Activated B cell treated with CpG ODN at 0.5 μM for 24 hours (primary cell): ENCODE measurements around the gene FAM13C. TPM values are rescaled to one million over a fixed set of nuclear protein-coding genes. Genes with fewer than 3 reads are reported as not detected.
"Not testable (repeated sequence)": the region's sequence is repeated elsewhere in the genome, so short reads cannot be mapped to it uniquely, and the experiment has no call there.

Experiments used
- ATAC-seq: fragments of 200-7000 bp; cut with Tn5 transposase; one replicate; pipeline ENCODE4 v1.10.0; 2021; ENCODE audit warnings: low read depth, mild to moderate bottlenecking, moderate library complexity
- CTCF ChIA-PET: fragments of 350-600 bp; sonication (Branson Sonifier 250); formaldehyde crosslinking; loops from one replicate; lab custom pipeline; 2021; ENCODE audit warnings: antibody characterized with exemption; lab: Charles Lee
- POLR2A ChIA-PET: fragments of 350-600 bp; sonication (Branson Sonifier 250); formaldehyde crosslinking; loops from one replicate; lab custom pipeline; 2021; ENCODE audit warnings: antibody characterized with exemption; lab: Charles Lee
- DNase-seq: peaks from one replicate; pipeline ENCODE4 v3.0.0; 2022
- H3K27ac Mint-ChIP-seq: one replicate; pipeline ENCODE4 v1.8.0; 2020; ENCODE audit warnings: mixed read lengths
- H3K27me3 Mint-ChIP-seq: one replicate; pipeline ENCODE4 v1.8.0; 2021; ENCODE audit warnings: mixed read lengths
- H3K36me3 Mint-ChIP-seq: one replicate; pipeline ENCODE4 v1.8.0; 2021; ENCODE audit warnings: low read depth, mixed read lengths
- H3K4me1 Mint-ChIP-seq: one replicate; pipeline ENCODE4 v1.8.0; 2021; ENCODE audit warnings: mixed read lengths
- H3K4me3 Mint-ChIP-seq: one replicate; pipeline ENCODE4 v1.8.0; 2020; ENCODE audit warnings: mild to moderate bottlenecking, mixed read lengths
- H3K9me3 Mint-ChIP-seq: one replicate; pipeline ENCODE4 v1.8.0; 2020; ENCODE audit warnings: mixed read lengths
- CTCF ChIP-seq: fragments of 200-600 bp; IDR thresholded peaks from one replicate; pipeline ENCODE4 v1.8.0; 2022; ENCODE audit warnings: antibody characterized with exemption, mild to moderate bottlenecking
- intact Hi-C: fragments of 100-400 bp; cut with micrococcal nuclease; formaldehyde crosslinking; loops from one replicate; pipeline ENCODE4 v1.15.1; 2024
- total RNA-seq: library from RNA; stranded (reverse); gene quantifications from 2 replicates; pipeline ENCODE4 v1.2.3, GENCODE V29; 2022

The FAM13C gene
- total RNA-seq, 1 donor from 2014 or later: not detected

DNA sequence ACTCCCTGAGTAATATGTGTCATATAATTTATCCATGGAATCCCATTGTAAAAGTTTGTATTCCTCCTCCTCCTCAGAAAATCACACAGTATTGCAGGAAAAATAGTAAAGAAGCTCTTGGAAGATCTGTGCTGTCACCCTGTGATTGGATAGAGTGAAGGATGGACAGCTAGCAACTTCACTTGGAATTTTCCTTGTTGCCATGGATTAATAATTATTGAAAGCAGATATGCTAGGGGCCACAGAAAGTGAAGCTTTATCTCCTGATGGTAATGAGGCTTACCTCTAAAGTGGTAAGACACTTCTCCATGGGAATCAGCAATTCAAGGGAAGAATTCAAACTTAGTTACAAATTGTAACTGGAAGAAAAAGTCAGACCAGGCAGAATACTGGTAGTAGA lies 137.1 kb downstream of the FAM13C start:
- ChIA-PET CTCF (no interaction called here), POLR2A (no interaction called here)
- intact Hi-C loops: no loop called here
- no peaks in the 10 kb centered on the region for H3K4me1 Mint-ChIP-seq
- ATAC-seq (no peak), DNase-seq (no peak)
- no peaks in the 10 kb centered on the region for H3K9me3 Mint-ChIP-seq
- no peak overlapping the region for H3K27ac Mint-ChIP-seq
- peaks cover 5% of the 10 kb centered on the region for H3K27me3 Mint-ChIP-seq
- H3K36me3 Mint-ChIP-seq: no peaks in the 10 kb centered on the region
- no peak for TF ChIP-seq CTCF
- no peak overlapping the region for H3K4me3 Mint-ChIP-seq

- CTCF ChIA-PET, DNase-seq, H3K27ac Mint-ChIP-seq, H3K27me3 Mint-ChIP-seq, ATAC-seq, H3K4me3 Mint-ChIP-seq, H3K9me3 Mint-ChIP-seq, H3K36me3 Mint-ChIP-seq, POLR2A ChIA-PET, H3K4me1 Mint-ChIP-seq: not testable (repeated sequence)
- intact Hi-C loops: loop anchor here (1.0 kb wide), 1 partner anchor 8 kb away; no protein-coding TSS in a partner anchor
Observed at GRCh38 chr10:59223597-59223996, 138.8 kb downstream of the FAM13C start.

DNA sequence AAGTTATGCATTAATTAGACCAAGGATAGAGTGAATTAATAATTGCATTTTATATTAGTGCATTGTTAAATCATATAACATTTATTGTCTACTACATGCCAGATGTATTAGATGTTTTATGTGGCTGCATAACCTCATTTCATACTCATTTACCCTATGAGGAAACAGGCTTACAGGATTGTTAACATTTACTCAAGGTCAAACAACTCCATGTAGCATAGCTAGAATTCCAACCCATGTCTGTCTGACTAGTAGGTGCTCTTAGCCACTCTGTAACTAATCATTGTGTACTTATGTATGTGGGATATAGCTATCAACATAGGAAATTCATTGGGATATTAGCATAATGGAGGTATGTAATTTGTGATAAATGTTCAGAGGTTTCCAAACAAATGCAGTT lies 139.6 kb downstream of the FAM13C start:
- intact Hi-C loops: loop anchor here (1.0 kb wide), 1 partner anchor 7 kb away; no protein-coding TSS in a partner anchor
- H3K36me3 Mint-ChIP-seq: no peaks in the 10 kb centered on the region
- peaks cover 5% of the 10 kb centered on the region for H3K27me3 Mint-ChIP-seq
- no peaks in the 10 kb centered on the region for H3K4me1 Mint-ChIP-seq
- H3K27ac Mint-ChIP-seq: no peak overlapping the region
- no peak for TF ChIP-seq CTCF
- ChIA-PET CTCF (no interaction called here), POLR2A (no interaction called here)
- no peak for DNase-seq
- ATAC-seq: no peak
- no peak overlapping the region for H3K4me3 Mint-ChIP-seq
- H3K9me3 Mint-ChIP-seq: no peaks in the 10 kb centered on the region

DNA sequence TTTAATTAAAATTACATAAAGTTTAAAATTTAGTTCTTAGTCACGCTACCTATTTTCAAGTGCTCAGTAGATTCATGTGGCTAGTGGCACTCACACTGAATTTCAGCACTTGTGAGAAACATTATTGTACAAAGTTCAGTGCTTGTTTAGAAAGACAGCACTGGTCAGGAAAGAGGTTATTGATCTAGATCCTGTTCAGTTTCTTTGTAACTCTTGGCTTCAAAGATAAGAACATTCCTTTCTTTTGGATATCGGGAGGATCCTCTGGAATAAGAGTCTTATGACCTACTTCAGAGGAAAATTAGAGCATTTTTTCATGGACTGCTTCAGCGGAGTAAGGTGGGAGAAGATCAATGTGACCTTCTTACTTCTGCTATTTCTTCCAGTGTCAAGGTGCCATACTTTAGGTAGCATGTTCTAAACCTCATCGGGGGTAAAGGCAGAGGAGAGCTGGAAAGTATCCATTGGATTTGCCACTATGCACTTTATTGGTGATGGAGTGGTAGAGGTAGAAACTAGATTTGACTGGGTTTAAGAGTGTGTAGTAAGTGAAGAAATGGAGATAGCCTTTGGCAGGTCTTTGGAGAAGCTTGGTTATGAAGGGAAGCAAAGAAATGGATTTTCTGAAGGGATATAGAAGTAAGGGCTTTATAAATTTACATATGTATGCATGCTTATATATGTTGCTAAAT lies 146.0 kb downstream of the FAM13C start:
- ATAC-seq: no peak
- ChIA-PET CTCF (no interaction called here), POLR2A (no interaction called here)
- TF ChIP-seq CTCF: no peak
- no peaks in the 10 kb centered on the region for H3K9me3 Mint-ChIP-seq
- H3K4me1 Mint-ChIP-seq: no peaks in the 10 kb centered on the region
- no peaks in the 10 kb centered on the region for H3K27me3 Mint-ChIP-seq
- H3K4me3 Mint-ChIP-seq: no peak overlapping the region
- intact Hi-C loops: no loop called here
- no peak overlapping the region for H3K27ac Mint-ChIP-seq
- no peak for DNase-seq
- H3K36me3 Mint-ChIP-seq: no peaks in the 10 kb centered on the region

GRCh38 chr10:59214160-59214559 lies 148.2 kb downstream of the FAM13C start:
- no peak for DNase-seq
- ChIA-PET CTCF (no interaction called here), POLR2A (no interaction called here)
- Mint-ChIP-seq H3K36me3 (no peaks in the 10 kb centered on the region), H3K27ac (no peak overlapping the region), H3K4me3 (no peak overlapping the region), H3K27me3 (no peaks in the 10 kb centered on the region), H3K9me3 (no peaks in the 10 kb centered on the region), H3K4me1 (no peaks in the 10 kb centered on the region)
- TF ChIP-seq CTCF: no peak
- ATAC-seq: no peak
- intact Hi-C loops: no loop called here
